IMR-90 (cell line): ENCODE data around the gene CIITA. TPM values are rescaled to one million over a fixed set of nuclear protein-coding genes. Genes with fewer than 3 reads are reported as not detected.

ENCODE experiments used
- ATAC-seq: fragments of 200-7000 bp; cut with Tn5 transposase; 2 replicates; pipeline ENCODE4 v1.9.1; 2020; ENCODE audit warnings: low read depth, mild to moderate bottlenecking, moderate library complexity
- BruUV-seq: library from RNA; stranded (reverse); fragments of 400-500 nt; replicated peaks from 2 replicates; lab custom pipeline; 2021; lab: Mats Ljungman, UMichigan
- CTCF ChIA-PET: fragments of 300-600 bp; formaldehyde crosslinking; extraction: SDS; loops from one replicate; lab custom pipeline; 2021; ENCODE audit warnings: antibody characterized with exemption; lab: Yijun Ruan, JAX
- POLR2A ChIA-PET: fragments of 300-600 bp; sonication (Branson Sonifier 250); formaldehyde crosslinking; loops from one replicate; lab custom pipeline; 2022; ENCODE audit warnings: antibody characterized with exemption; ENCODE audit not compliant: unreplicated experiment; lab: Charles Lee
- DNase-seq: peaks from one replicate; pipeline ENCODE4 v3.0.0; 2013
- H2AFZ ChIP-seq: replicated peaks from 2 replicates; pipeline ENCODE3; 2013; ENCODE audit warnings: low read length, mild to moderate bottlenecking; ENCODE audit not compliant: poor library complexity
- H2AK5ac ChIP-seq: 2 replicates; pipeline ENCODE4 v1.6.1; 2013; ENCODE audit warnings: low read depth, low read length, inconsistent platforms
- H2AK9ac ChIP-seq: replicated peaks from 2 replicates; pipeline ENCODE3; 2013; ENCODE audit warnings: mild to moderate bottlenecking, low read depth, low read length, moderate library complexity; ENCODE audit not compliant: poor library complexity
- H2BK120ac ChIP-seq: 2 replicates; pipeline ENCODE4 v1.6.1; 2013; ENCODE audit warnings: low read depth, low read length, inconsistent platforms
- H2BK15ac ChIP-seq: 3 replicates; pipeline ENCODE4 v1.6.1; 2013; ENCODE audit warnings: low read depth, low read length, inconsistent platforms
- H2BK20ac ChIP-seq: 2 replicates; pipeline ENCODE4 v1.6.1; 2013; ENCODE audit warnings: low read depth, mild to moderate bottlenecking, inconsistent platforms, low read length, moderate library complexity
- H2BK5ac ChIP-seq: 2 replicates; pipeline ENCODE4 v1.6.1; 2013; ENCODE audit warnings: mild to moderate bottlenecking, low read depth, low read length, inconsistent platforms; ENCODE audit not compliant: poor library complexity, severe bottlenecking
- H3K14ac ChIP-seq: replicated peaks from 2 replicates; pipeline ENCODE4 v1.6.1; 2013; ENCODE audit warnings: low read depth, low read length, inconsistent platforms
- H3K18ac ChIP-seq: 2 replicates; pipeline ENCODE4 v1.6.1; 2013; ENCODE audit warnings: low read depth, low read length, control low read depth
- H3K23ac ChIP-seq: 2 replicates; pipeline ENCODE4 v1.6.1; 2013; ENCODE audit warnings: low read depth, low read length, inconsistent platforms
- H3K27ac ChIP-seq: 2 replicates; pipeline ENCODE4 v1.5.1; 2013; ENCODE audit warnings: mild to moderate bottlenecking, control low read depth, low read length; ENCODE audit not compliant: insufficient read depth
- H3K27me3 ChIP-seq: 2 replicates; pipeline ENCODE4 v1.6.1; 2013; ENCODE audit warnings: low read length; ENCODE audit not compliant: control insufficient read depth, insufficient read depth
- H3K36me3 ChIP-seq: 2 replicates; pipeline ENCODE4 v1.6.1; 2013; ENCODE audit warnings: low read length, mixed read lengths; ENCODE audit not compliant: control insufficient read depth, insufficient read depth
- H3K4ac ChIP-seq: 2 replicates; pipeline ENCODE4 v1.6.1; 2013; ENCODE audit warnings: low read depth, low read length, inconsistent platforms
- H3K4me1 ChIP-seq: 2 replicates; pipeline ENCODE4 v1.6.1; 2013; ENCODE audit warnings: low read length, mixed read lengths; ENCODE audit not compliant: control insufficient read depth, insufficient read depth
- H3K4me2 ChIP-seq: 2 replicates; pipeline ENCODE4 v1.6.1; 2013; ENCODE audit warnings: low read depth, mild to moderate bottlenecking, control low read depth, low read length, moderate library complexity
- H3K4me3 ChIP-seq: 2 replicates; pipeline ENCODE4 v1.5.1; 2013; ENCODE audit warnings: low read depth, mild to moderate bottlenecking, control low read depth, low read length, moderate library complexity; ENCODE audit not compliant: insufficient read depth
- H3K56ac ChIP-seq: 2 replicates; pipeline ENCODE4 v1.6.1; 2013; ENCODE audit warnings: low read length, inconsistent platforms; ENCODE audit not compliant: insufficient read depth; ENCODE audit errors: extremely low read depth
- H3K79me1 ChIP-seq, 2 experiments: 2 replicates each; pipeline ENCODE4 v1.6.1; 2013; ENCODE audit warnings: low read length in 2 of 2, inconsistent platforms in 1 of 2, low read depth in 1 of 2
- H3K9ac ChIP-seq: 2 replicates; pipeline ENCODE4 v1.6.1; 2013; ENCODE audit warnings: low read depth, low read length, control low read depth
- H3K9me1 ChIP-seq: 2 replicates; pipeline ENCODE4 v1.6.1; 2013; ENCODE audit warnings: low read length, inconsistent platforms; ENCODE audit not compliant: insufficient read depth
- H3K9me3 ChIP-seq: 2 replicates; pipeline ENCODE4 v1.6.1; 2013; ENCODE audit warnings: low read length; ENCODE audit not compliant: control insufficient read depth, insufficient read depth
- H4K20me1 ChIP-seq: 2 replicates; pipeline ENCODE4 v1.6.1; 2013; ENCODE audit warnings: low read length, inconsistent platforms; ENCODE audit not compliant: insufficient read depth
- H4K5ac ChIP-seq: 2 replicates; pipeline ENCODE4 v1.6.1; 2013; ENCODE audit warnings: mild to moderate bottlenecking, low read depth, low read length, control low read depth
- H4K8ac ChIP-seq, 2 experiments: 2 replicates each; pipeline ENCODE4 v1.6.1; 2013; ENCODE audit warnings: low read depth in 2 of 2, low read length in 2 of 2, control low read depth in 1 of 2, inconsistent platforms in 1 of 2
- H4K91ac ChIP-seq: 2 replicates; pipeline ENCODE4 v1.6.1; 2013; ENCODE audit warnings: low read depth, low read length, inconsistent platforms; ENCODE audit not compliant: insufficient read depth
- BHLHE40 ChIP-seq: fragments of 150-350 bp; IDR thresholded peaks from 2 replicates; pipeline ENCODE4 v1.6.1; 2016; ENCODE audit warnings: mild to moderate bottlenecking, low read depth, low read length
- CEBPB ChIP-seq: IDR thresholded peaks from 2 replicates; pipeline ENCODE4 v1.6.1; 2012; ENCODE audit warnings: low read depth, low read length, improper control_type of control experiment
- FOS ChIP-seq: fragments of 150-350 bp; IDR thresholded peaks from 2 replicates; pipeline ENCODE4 v1.6.1; 2016; ENCODE audit warnings: low read depth, low read length
- RAD21 ChIP-seq: IDR thresholded peaks from 2 replicates; pipeline ENCODE4 v1.6.1; 2012; ENCODE audit warnings: low read length, improper control_type of control experiment
- WGBS, 2 experiments: methylation state at CpG; one replicate each; pipeline versions ENCODE4 v1.1.5 to v1.1.7; 2013; ENCODE audit warnings: missing lambda C conversion rate in 2 of 2; ENCODE audit not compliant: insufficient read length in 1 of 2; ENCODE audit errors: extremely low coverage in 2 of 2; 5-methylcytosine and 5-hydroxymethylcytosine counted together
- dilution Hi-C: fragments of 300-500 bp; cut with HindIII; formaldehyde crosslinking; loops from one replicate; pipeline ENCODE4 v1.14.3; 2018; ENCODE audit warnings: low sequenced_read_pairs; ENCODE audit not compliant: unreplicated experiment
- in situ Hi-C: fragments of 300-500 bp; cut with MboI; formaldehyde crosslinking; loops from 3 replicates; pipeline ENCODE4 v1.14.3; 2019; ENCODE audit warnings: low sequenced_read_pairs, inconsistent platforms, mixed read lengths
- intact Hi-C: fragments of 100-400 bp; cut with micrococcal nuclease; formaldehyde crosslinking; loops from 2 replicates; pipeline ENCODE4 v1.10.0; 2022
- polyA plus RNA-seq, 3 experiments: library from polyadenylated mRNA; depleted of rRNA; stranded (reverse); fragments of >200 nt; gene quantifications; 2 replicates each; pipeline ENCODE4 v1.2.3, GENCODE V29; 2012; ENCODE audit warnings: low replicate concordance in 1 of 3
- total RNA-seq: library from RNA; depleted of rRNA; stranded (reverse); fragments of >200 nt; gene quantifications from 2 replicates; pipeline ENCODE4 v1.2.3, GENCODE V29; 2012
- TF ChIP-seq, protein P1 (sequence below): fragments of 150-350 bp; IDR thresholded peaks from 2 replicates; pipeline ENCODE4 v1.6.1; 2016; ENCODE audit warnings: low read depth, mild to moderate bottlenecking, low read length, moderate library complexity, borderline replicate concordance

CIITA gene
- total and polyA plus RNA-seq, 2 of the 4 experiments (the other 2 are of a cell fraction) = 0.10 TPM; not detected in 1

DNA sequence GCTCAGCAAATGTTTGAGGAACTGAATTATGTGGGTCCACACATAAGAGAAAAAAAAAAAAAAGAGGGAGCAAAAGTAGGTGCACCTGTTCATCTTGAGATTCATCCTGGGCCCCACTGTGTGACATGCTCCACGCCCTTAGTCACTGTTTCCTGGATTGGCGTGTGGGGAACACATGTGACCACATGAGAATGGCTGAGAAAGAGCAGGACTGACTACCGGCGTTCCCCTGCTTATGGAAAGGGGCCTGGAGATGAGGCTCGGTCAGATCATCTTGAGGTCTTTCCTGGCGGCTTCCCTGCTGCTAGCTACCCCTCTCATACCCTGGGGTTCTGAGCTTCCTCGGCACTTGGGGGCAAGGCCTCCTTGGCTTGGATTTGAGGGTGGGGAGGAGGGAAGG, 61.3 kb downstream of the CIITA start:
- in situ Hi-C loops = loop anchor here (25.0 kb wide), 1 partner anchor 1826 kb away; no protein-coding TSS in a partner anchor
- no peak overlapping the region for H2AK5ac ChIP-seq
- no peak overlapping the region for H2BK15ac ChIP-seq
- H3K56ac ChIP-seq = no peak overlapping the region
- H4K5ac ChIP-seq = no peak overlapping the region
- H3K79me1 ChIP-seq = peaks cover 38 to 89% of the 10 kb centered on the region in 2 experiments
- no peak overlapping the region for H2AK9ac ChIP-seq
- H3K4ac ChIP-seq = no peak overlapping the region
- no peak overlapping the region for H2BK120ac ChIP-seq
- BruUV-seq = no TSS peak
- peaks cover 22% of the 10 kb centered on the region for H3K4me1 ChIP-seq
- dilution Hi-C loops = no loop called here
- ChIA-PET CTCF (interaction anchor here (1.7 kb wide), 1 partner anchor 20 kb away, joined by 5 read pairs; no protein-coding TSS in a partner anchor), POLR2A (no interaction called here)
- H2BK20ac ChIP-seq = no peak overlapping the region
- H3K9ac ChIP-seq = no peak overlapping the region
- no peak overlapping the region for H4K8ac ChIP-seq
- H3K27me3 ChIP-seq = no peaks in the 10 kb centered on the region
- peaks cover 33% of the 10 kb centered on the region for H3K9me1 ChIP-seq
- no peak overlapping the region for H3K4me3 ChIP-seq
- ATAC-seq (no peak), DNase-seq (no peak)
- H3K23ac ChIP-seq = no peak overlapping the region
- no peak overlapping the region for H2AFZ ChIP-seq
- H3K4me2 ChIP-seq = no peak overlapping the region
- no peak overlapping the region for H3K27ac ChIP-seq
- no peak overlapping the region for H2BK5ac ChIP-seq
- H3K9me3 ChIP-seq = no peaks in the 10 kb centered on the region
- H3K36me3 ChIP-seq = peaks cover 19% of the 10 kb centered on the region; the same call in 1 of the 2 replicates
- no CpG with 5 or more reads among the region's 7 CpGs for WGBS, 2 experiments
- no peak overlapping the region for H4K91ac ChIP-seq
- no peak overlapping the region for H3K18ac ChIP-seq
- no peak overlapping the region for H3K14ac ChIP-seq
- peaks cover 80% of the 10 kb centered on the region for H4K20me1 ChIP-seq
- intact Hi-C loops = no loop called here
- TF ChIP-seq RAD21 (no peak), CEBPB (no peak), FOS (no peak), BHLHE40 (no peak)
- TF ChIP-seq, protein P1, sequence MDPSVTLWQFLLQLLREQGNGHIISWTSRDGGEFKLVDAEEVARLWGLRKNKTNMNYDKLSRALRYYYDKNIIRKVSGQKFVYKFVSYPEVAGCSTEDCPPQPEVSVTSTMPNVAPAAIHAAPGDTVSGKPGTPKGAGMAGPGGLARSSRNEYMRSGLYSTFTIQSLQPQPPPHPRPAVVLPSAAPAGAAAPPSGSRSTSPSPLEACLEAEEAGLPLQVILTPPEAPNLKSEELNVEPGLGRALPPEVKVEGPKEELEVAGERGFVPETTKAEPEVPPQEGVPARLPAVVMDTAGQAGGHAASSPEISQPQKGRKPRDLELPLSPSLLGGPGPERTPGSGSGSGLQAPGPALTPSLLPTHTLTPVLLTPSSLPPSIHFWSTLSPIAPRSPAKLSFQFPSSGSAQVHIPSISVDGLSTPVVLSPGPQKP = no peak
